A549 (cell line): ENCODE results near the gene CCDC85C. TPM values are rescaled to one million over a fixed set of nuclear protein-coding genes. Genes with fewer than 3 reads are reported as not detected.

Experiments used
- ATAC-seq, 2 experiments: fragments of 200-7000 bp in 1 of 2; fragments of >200 bp in 1 of 2; cut with Nextera tagmentation in 1 of 2; cut with Tn5 transposase in 1 of 2; 3 replicates each; pipeline versions ENCODE4 v1.8.0 to v1.9.1; 2018 to 2020; ENCODE audit warnings: mild to moderate bottlenecking in 1 of 2, moderate library complexity in 1 of 2
- CTCF ChIA-PET: fragments of 300-600 bp; sonication (Branson Sonifier 250); formaldehyde crosslinking; extraction: SDS; loops from one replicate; lab custom pipeline; 2021; ENCODE audit warnings: antibody characterized with exemption, inconsistent platforms; lab: Yijun Ruan, JAX
- POLR2A ChIA-PET: fragments of 350-600 bp; formaldehyde crosslinking; extraction: SDS; loops from one replicate; lab custom pipeline; 2021; ENCODE audit warnings: antibody characterized with exemption, inconsistent platforms; lab: Yijun Ruan, JAX
- DNase-seq, 2 experiments: peaks; one replicate each; pipeline versions ENCODE4 v3.0.0 to v3.0.0-alpha.2; 2011 to 2016; ENCODE audit warnings: low read depth in 1 of 2, low spot score in 1 of 2
- FAIRE-seq: peaks from 2 replicates; lab custom pipeline; 2011; peaks lifted over from hg19 to GRCh38; lab: Jason Lieb, UNC
- H3K27ac ChIP-seq, 2 experiments: fragments of >200 bp; sonication (Bioruptor Twin); formaldehyde crosslinking; 3 replicates each; pipeline ENCODE4 v1.5.1; 2016 to 2017
- H3K4me1 ChIP-seq: fragments of >200 bp; sonication (Bioruptor Twin); formaldehyde crosslinking; 3 replicates; pipeline ENCODE4 v1.6.1; 2016
- H3K4me2 ChIP-seq: fragments of >200 bp; sonication (Bioruptor Twin); formaldehyde crosslinking; 3 replicates; pipeline ENCODE4 v1.6.1; 2016
- H3K4me3 ChIP-seq: fragments of >200 bp; sonication (Bioruptor Twin); formaldehyde crosslinking; 3 replicates; pipeline ENCODE4 v1.5.1; 2016
- H3K9me3 ChIP-seq: fragments of >200 bp; sonication (Bioruptor Twin); formaldehyde crosslinking; 3 replicates; pipeline ENCODE4 v1.6.1; 2016
- CBX2 ChIP-seq: fragments of 200-600 bp; sonication (generic); IDR thresholded peaks from 2 replicates; pipeline ENCODE4 v1.6.1; 2016; ENCODE audit warnings: low read depth, mild to moderate bottlenecking, borderline replicate concordance
- EHF ChIP-seq: fragments of 250-450 bp; sonication (Bioruptor Pico); IDR thresholded peaks from 2 replicates; pipeline ENCODE4 v1.5.0; 2020; ENCODE audit warnings: mild to moderate bottlenecking
- EHMT2 ChIP-seq: fragments of 200-600 bp; sonication (generic); IDR thresholded peaks from 2 replicates; pipeline ENCODE4 v1.6.1; 2016; ENCODE audit warnings: antibody characterized with exemption, low read depth, mild to moderate bottlenecking, moderate library complexity
- ELK1 ChIP-seq: fragments of 150-350 bp; IDR thresholded peaks from 2 replicates; pipeline ENCODE4 v1.6.1; 2014; ENCODE audit warnings: low read depth, mild to moderate bottlenecking, low read length
- EP300 ChIP-seq, 2 experiments: fragments of >200 bp; sonication (Bioruptor Twin); formaldehyde crosslinking; IDR thresholded peaks; 2 replicates in 1 of 2; 3 replicates in 1 of 2; pipeline ENCODE4 v1.6.1; 2016 to 2017
- FOXS1 ChIP-seq: fragments of 250-450 bp; sonication (Bioruptor Pico); IDR thresholded peaks from 2 replicates; pipeline ENCODE4 v1.5.0; 2020; ENCODE audit warnings: mild to moderate bottlenecking, moderate library complexity
- HOXB5 ChIP-seq: fragments of 250-450 bp; sonication (Bioruptor Pico); IDR thresholded peaks from 2 replicates; pipeline ENCODE4 v1.5.0; 2020; ENCODE audit warnings: mild to moderate bottlenecking, moderate library complexity
- JUN ChIP-seq, 2 experiments: fragments of >200 bp; sonication (Bioruptor Twin); formaldehyde crosslinking; IDR thresholded peaks; 2 replicates in 1 of 2; 3 replicates in 1 of 2; pipeline ENCODE4 v1.6.1; 2016 to 2017
- KDM5A ChIP-seq: fragments of 200-600 bp; sonication (generic); IDR thresholded peaks from 2 replicates; pipeline ENCODE4 v1.6.1; 2016; ENCODE audit warnings: antibody characterized with exemption, mild to moderate bottlenecking
- PHF8 ChIP-seq: fragments of 200-600 bp; sonication (generic); IDR thresholded peaks from 2 replicates; pipeline ENCODE4 v1.6.1; 2016; ENCODE audit warnings: low read depth, mild to moderate bottlenecking, antibody characterized with exemption, moderate library complexity, borderline replicate concordance
- POLR2A ChIP-seq: IDR thresholded peaks from 2 replicates; pipeline ENCODE4 v1.6.1; 2012; ENCODE audit warnings: mild to moderate bottlenecking, low read length
- POLR2AphosphoS2 ChIP-seq: conservative IDR thresholded peaks from 2 replicates; pipeline ENCODE4 v1.6.1; 2012; ENCODE audit warnings: low read length, improper control_type of control experiment, inconsistent platforms
- RCOR1 ChIP-seq: fragments of 150-350 bp; IDR thresholded peaks from 2 replicates; pipeline ENCODE4 v1.6.1; 2014; ENCODE audit warnings: antibody characterized with exemption, low read length, low read depth
- RFX5 ChIP-seq: fragments of 450-650 bp; IDR thresholded peaks from 2 replicates; pipeline ENCODE4 v1.7.1; 2014; ENCODE audit warnings: antibody characterized with exemption, mild to moderate bottlenecking, moderate library complexity
- SREBF2 ChIP-seq: fragments of 450-650 bp; IDR thresholded peaks from 2 replicates; pipeline ENCODE4 v1.6.1; 2014; ENCODE audit warnings: mild to moderate bottlenecking, moderate library complexity
- TFCP2L1 ChIP-seq: fragments of 250-450 bp; sonication (Bioruptor Pico); IDR thresholded peaks from 2 replicates; pipeline ENCODE4 v1.5.0; 2021; ENCODE audit warnings: mild to moderate bottlenecking
- TP53 ChIP-seq: fragments of 250-450 bp; sonication (Bioruptor Pico); IDR thresholded peaks from 2 replicates; pipeline ENCODE4 v1.5.0; 2021; ENCODE audit warnings: mild to moderate bottlenecking, moderate library complexity
- ZC3H11A ChIP-seq: fragments of 450-650 bp; IDR thresholded peaks from 2 replicates; pipeline ENCODE4 v1.6.1; 2014; ENCODE audit warnings: antibody characterized with exemption, mild to moderate bottlenecking
- ZFP36 ChIP-seq: fragments of 450-650 bp; IDR thresholded peaks from 2 replicates; pipeline ENCODE4 v1.6.1; 2014; ENCODE audit warnings: borderline replicate concordance; ENCODE audit not compliant: partially characterized antibody
- WGBS: methylation state at CpG from one replicate; pipeline ENCODE4 v1.1.6; 2017; ENCODE audit errors: missing lambda C conversion rate; 5-methylcytosine and 5-hydroxymethylcytosine counted together
- polyA plus RNA-seq, 4 experiments: library from polyadenylated mRNA; depleted of rRNA in 3 of 4; stranded (reverse); fragments of >200 nt; fragmentation: RNase III in 1 of 4; extraction: RNeasy Plus Mini Kit Qiagen cat#74134 plus additional on column Dnase treatment in 1 of 4; gene quantifications; 2 replicates in 3 of 4; 3 replicates in 1 of 4; pipeline ENCODE4 v1.2.3, GENCODE V29; 2011 to 2017
- TF ChIP-seq, protein P1 (sequence below): IDR thresholded peaks from 2 replicates; pipeline ENCODE4 v1.6.1; 2012
- TF ChIP-seq, protein P2 (sequence below): IDR thresholded peaks from 2 replicates; pipeline ENCODE4 v1.6.1; 2012; ENCODE audit warnings: low read depth, borderline replicate concordance
- TF ChIP-seq, protein P3 (sequence below): fragments of 250-450 bp; sonication (Bioruptor Pico); IDR thresholded peaks from 2 replicates; pipeline ENCODE4 v1.5.0; 2020; ENCODE audit warnings: low read depth, mild to moderate bottlenecking, moderate library complexity

Gene CCDC85C
- polyA plus RNA-seq, 2 of the 4 experiments (the other 2 are of a cell fraction), result 11.4 to 31.4 TPM

DNA sequence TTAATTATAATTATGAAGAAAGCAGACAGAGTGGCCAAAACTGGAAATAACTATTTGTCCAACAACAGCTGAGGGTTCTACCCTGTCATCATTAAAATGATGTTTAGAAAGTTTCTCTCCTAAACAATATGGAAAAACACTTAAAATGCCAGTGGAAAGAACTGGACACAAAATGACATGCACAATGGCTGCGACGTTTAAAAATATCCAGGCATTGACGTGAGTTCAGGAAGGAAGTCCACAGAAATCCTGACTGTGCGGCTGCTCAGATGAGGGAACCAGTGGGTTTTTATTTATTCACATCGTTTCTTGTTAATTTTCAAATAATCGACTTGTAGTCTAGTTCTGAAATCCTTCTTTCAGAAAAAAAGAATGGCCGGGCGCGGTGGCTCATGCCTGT is 64.5 kb downstream of the CCDC85C start:
- H3K27ac ChIP-seq, result no peak overlapping the region
- no peaks in the 10 kb centered on the region for H3K9me3 ChIP-seq
- 88% methylated on average over 9 of the region's 9 CpGs for WGBS
- peaks cover 58% of the 10 kb centered on the region for H3K4me1 ChIP-seq
- ATAC-seq, result no peak
- no peak for FAIRE-seq
- no peak overlapping the region for H3K4me3 ChIP-seq
- H3K4me2 ChIP-seq, result no peak overlapping the region
- POLR2A ChIA-PET, result no interaction called here
- no peak for DNase-seq
- no peak for TF ChIP-seq POLR2AphosphoS2
- TF ChIP-seq EP300 (IDR thresholded peaks at IDR 0.05), result no peak
- no peak for TF ChIP-seq KDM5A
- TF ChIP-seq, protein P1, sequence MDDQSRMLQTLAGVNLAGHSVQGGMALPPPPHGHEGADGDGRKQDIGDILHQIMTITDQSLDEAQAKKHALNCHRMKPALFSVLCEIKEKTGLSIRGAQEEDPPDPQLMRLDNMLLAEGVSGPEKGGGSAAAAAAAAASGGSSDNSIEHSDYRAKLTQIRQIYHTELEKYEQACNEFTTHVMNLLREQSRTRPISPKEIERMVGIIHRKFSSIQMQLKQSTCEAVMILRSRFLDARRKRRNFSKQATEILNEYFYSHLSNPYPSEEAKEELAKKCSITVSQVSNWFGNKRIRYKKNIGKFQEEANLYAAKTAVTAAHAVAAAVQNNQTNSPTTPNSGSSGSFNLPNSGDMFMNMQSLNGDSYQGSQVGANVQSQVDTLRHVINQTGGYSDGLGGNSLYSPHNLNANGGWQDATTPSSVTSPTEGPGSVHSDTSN, result no peak
- TF ChIP-seq EHF, result no peak
- no peak for TF ChIP-seq RCOR1
- TF ChIP-seq, protein P2, sequence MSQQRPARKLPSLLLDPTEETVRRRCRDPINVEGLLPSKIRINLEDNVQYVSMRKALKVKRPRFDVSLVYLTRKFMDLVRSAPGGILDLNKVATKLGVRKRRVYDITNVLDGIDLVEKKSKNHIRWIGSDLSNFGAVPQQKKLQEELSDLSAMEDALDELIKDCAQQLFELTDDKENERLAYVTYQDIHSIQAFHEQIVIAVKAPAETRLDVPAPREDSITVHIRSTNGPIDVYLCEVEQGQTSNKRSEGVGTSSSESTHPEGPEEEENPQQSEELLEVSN, result no peak
- TF ChIP-seq ZFP36, result no peak
- no peak for TF ChIP-seq ELK1
- no peak for TF ChIP-seq SREBF2
- no peak for TF ChIP-seq RFX5
- no peak for TF ChIP-seq PHF8
- TF ChIP-seq FOXS1, result no peak
- no peak for TF ChIP-seq ZC3H11A
- TF ChIP-seq, protein P3, sequence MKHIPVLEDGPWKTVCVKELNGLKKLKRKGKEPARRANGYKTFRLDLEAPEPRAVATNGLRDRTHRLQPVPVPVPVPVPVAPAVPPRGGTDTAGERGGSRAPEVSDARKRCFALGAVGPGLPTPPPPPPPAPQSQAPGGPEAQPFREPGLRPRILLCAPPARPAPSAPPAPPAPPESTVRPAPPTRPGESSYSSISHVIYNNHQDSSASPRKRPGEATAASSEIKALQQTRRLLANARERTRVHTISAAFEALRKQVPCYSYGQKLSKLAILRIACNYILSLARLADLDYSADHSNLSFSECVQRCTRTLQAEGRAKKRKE (CRISPR knock-in tag), result no peak
- no peak for TF ChIP-seq EHMT2
- no peak for TF ChIP-seq JUN (IDR thresholded peaks at IDR 0.05)
- TF ChIP-seq POLR2A, result no peak
- no peak for TF ChIP-seq TFCP2L1 (CRISPR knock-in tag)
- no peak for TF ChIP-seq CBX2
- CTCF ChIA-PET, result interaction anchor here (0.7 to 9.4 kb wide), 6 partner anchors 14 to 69 kb away, joined by 3 to 67 read pairs (median 6); no protein-coding TSS in a partner anchor

DNA sequence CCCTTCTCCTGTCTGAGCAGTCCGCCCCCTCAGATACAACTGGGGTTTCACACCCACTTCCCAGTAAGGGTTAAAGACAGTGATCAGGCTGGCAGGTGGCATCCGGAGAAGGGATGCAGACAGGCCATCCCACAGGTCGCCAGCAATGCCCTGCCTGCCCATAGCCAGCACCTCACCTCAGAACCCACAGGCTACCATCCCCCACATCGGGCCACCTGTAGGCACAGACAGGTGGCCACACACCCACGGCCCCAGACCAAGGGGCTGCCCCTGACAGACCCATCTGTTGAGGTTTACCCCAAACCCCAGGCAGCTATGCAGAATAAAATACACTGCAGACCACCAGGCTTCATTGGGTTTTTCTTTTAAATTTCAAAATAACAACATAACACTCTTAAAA is 65.3 kb downstream of the CCDC85C start:
- ATAC-seq, result no peak
- POLR2A ChIA-PET, result no interaction called here
- CTCF ChIA-PET, result interaction anchor here (1.1 to 9.4 kb wide), 5 partner anchors 13 to 65 kb away, joined by 3 to 67 read pairs (median 6); no protein-coding TSS in a partner anchor
- FAIRE-seq, result no peak
- Histone ChIP-seq H3K27ac (peak overlapping the region; percentile 69 to 92; a peak in 5 of 6 replicates), H3K9me3 (no peaks in the 10 kb centered on the region), H3K4me3 (no peak overlapping the region), H3K4me2 (peak overlapping the region; percentile 65), H3K4me1 (peaks cover 58% of the 10 kb centered on the region)
- 60% methylated on average over 4 of the region's 5 CpGs for WGBS
- no peak for DNase-seq
- TF ChIP-seq HOXB5 (CRISPR knock-in tag), result no peak
- TF ChIP-seq, protein P2, result no peak
- no peak for TF ChIP-seq ZC3H11A
- no peak for TF ChIP-seq SREBF2
- no peak for TF ChIP-seq TP53 (CRISPR knock-in tag)
- TF ChIP-seq POLR2A, result no peak
- no peak for TF ChIP-seq TFCP2L1 (CRISPR knock-in tag)
